H1 (cell line): ENCODE measurements around the gene NXN. TPM values are rescaled to one million over a fixed set of nuclear protein-coding genes. Genes with fewer than 3 reads are reported as not detected.

Experiments
- BRCA1 ChIP-seq: IDR thresholded peaks from 2 replicates; pipeline ENCODE4 v1.6.1; 2012; ENCODE audit warnings: low read depth, low read length, improper control_type of control experiment
- CREB1 ChIP-seq: IDR thresholded peaks from 2 replicates; pipeline ENCODE4 v1.6.1; 2012; ENCODE audit warnings: inconsistent platforms
- EGR1 ChIP-seq: IDR thresholded peaks from 2 replicates; pipeline ENCODE4 v1.6.1; 2011; ENCODE audit warnings: low read depth, low read length, borderline replicate concordance
- GABPA ChIP-seq: IDR thresholded peaks from 2 replicates; pipeline ENCODE4 v1.6.1; 2011; ENCODE audit warnings: mild to moderate bottlenecking, low read length, moderate library complexity, borderline replicate concordance; ENCODE audit not compliant: insufficient read depth
- HDAC2 ChIP-seq, 2 experiments: fragments of 300-600 bp in 1 of 2; sonication (generic) in 1 of 2; IDR thresholded peaks; 2 replicates each; pipeline ENCODE4 v1.6.1; 2011 to 2012; ENCODE audit warnings: low read depth in 2 of 2, low read length in 2 of 2, mild to moderate bottlenecking in 2 of 2, moderate library complexity in 2 of 2, borderline replicate concordance in 1 of 2, inconsistent platforms in 1 of 2
- NANOG ChIP-seq: IDR thresholded peaks from 2 replicates; pipeline ENCODE4 v1.6.1; 2011; ENCODE audit warnings: low read length, low read depth, mild to moderate bottlenecking, inconsistent platforms; ENCODE audit not compliant: insufficient read depth, poor library complexity, severe bottlenecking
- POLR2A ChIP-seq, 2 experiments: IDR thresholded peaks; 1 replicate in 1 of 2; 2 replicates in 1 of 2; pipeline ENCODE4 v1.6.1; 2011; ENCODE audit warnings: low read depth in 2 of 2, low read length in 2 of 2, mild to moderate bottlenecking in 2 of 2; ENCODE audit errors: control extremely low read depth in 1 of 2
- SUZ12 ChIP-seq: fragments of 200-600 bp; sonication (generic); IDR thresholded peaks from 2 replicates; pipeline ENCODE4 v1.6.1; 2012; ENCODE audit warnings: mild to moderate bottlenecking, inconsistent platforms, low read length, moderate library complexity, mixed read lengths
- TAF7 ChIP-seq: optimal IDR thresholded peaks from 2 replicates; pipeline ENCODE3; 2011; ENCODE audit warnings: low read depth, mild to moderate bottlenecking, inconsistent platforms, low read length, moderate library complexity, borderline replicate concordance
- TEAD4 ChIP-seq: IDR thresholded peaks from 2 replicates; pipeline ENCODE4 v1.6.1; 2012; ENCODE audit warnings: low read depth, low read length, inconsistent platforms, mixed read lengths
- polyA plus RNA-seq, 7 experiments: library from polyadenylated mRNA; depleted of rRNA in 3 of 7; stranded (reverse) in 5 of 7; unstranded in 2 of 7; fragments of >200 nt in 5 of 7; fragments of 200-250 nt in 2 of 7; gene quantifications; 1 replicate in 5 of 7; 2 replicates in 1 of 7; 4 replicates in 1 of 7; pipeline versions ENCODE4 v1.2.1 to v1.2.3, GENCODE V29; 2011 to 2013; ENCODE audit warnings: missing spikeins in 2 of 7, mixed read lengths in 2 of 7
- total RNA-seq: library from RNA; stranded (reverse); fragmentation: NEBNext Ultra II Directional; extraction: Animal tissue kit (Norgen Biotek cat#: 25700); gene quantifications from 2 replicates; pipeline ENCODE4 v1.2.1, GENCODE V29; 2021
- TF ChIP-seq, protein P1 (sequence below): fragments of 300-600 bp; sonication (generic); IDR thresholded peaks from 2 replicates; pipeline ENCODE4 v1.7.1; 2012; ENCODE audit warnings: low read length, moderate library complexity, mild to moderate bottlenecking, inconsistent platforms; ENCODE audit not compliant: insufficient replicate concordance

NXN gene
- total and polyA plus RNA-seq, 2 of the 8 experiments (the other 6 are each of a cell fraction or from before 2014, with no cell fraction given): 94.1 to 107 TPM

DNA sequence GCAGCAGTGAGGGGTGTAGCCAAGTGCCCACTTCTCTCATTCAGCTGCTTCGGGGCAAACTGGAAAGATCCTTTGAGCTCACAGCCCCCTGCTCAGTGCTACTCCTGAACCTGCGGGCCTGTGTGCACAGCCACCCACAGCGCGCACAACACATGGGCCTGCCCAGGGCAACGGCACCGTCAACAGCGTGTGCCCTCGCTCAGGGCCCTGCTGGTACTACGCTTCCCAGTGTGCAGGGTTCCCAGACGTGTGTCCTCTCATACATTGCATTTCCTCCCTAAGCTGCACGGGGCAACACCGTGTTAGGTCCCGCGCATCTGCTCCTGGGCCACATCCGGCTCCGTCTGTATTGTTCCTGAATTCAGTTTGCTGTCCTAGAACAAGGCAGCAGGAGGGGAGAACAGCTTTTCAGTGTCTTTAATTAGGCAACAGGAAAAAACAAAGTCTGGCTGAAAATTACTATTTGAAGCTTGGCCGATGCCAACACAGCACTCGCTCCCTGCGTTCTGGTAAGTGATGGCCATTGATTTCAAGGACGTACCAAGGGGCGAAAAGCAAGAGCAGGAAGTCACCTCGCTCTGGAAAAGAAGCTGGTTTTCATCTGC lies 182.2 kb downstream of the NXN start (continued):
- TF ChIP-seq, protein P1, sequence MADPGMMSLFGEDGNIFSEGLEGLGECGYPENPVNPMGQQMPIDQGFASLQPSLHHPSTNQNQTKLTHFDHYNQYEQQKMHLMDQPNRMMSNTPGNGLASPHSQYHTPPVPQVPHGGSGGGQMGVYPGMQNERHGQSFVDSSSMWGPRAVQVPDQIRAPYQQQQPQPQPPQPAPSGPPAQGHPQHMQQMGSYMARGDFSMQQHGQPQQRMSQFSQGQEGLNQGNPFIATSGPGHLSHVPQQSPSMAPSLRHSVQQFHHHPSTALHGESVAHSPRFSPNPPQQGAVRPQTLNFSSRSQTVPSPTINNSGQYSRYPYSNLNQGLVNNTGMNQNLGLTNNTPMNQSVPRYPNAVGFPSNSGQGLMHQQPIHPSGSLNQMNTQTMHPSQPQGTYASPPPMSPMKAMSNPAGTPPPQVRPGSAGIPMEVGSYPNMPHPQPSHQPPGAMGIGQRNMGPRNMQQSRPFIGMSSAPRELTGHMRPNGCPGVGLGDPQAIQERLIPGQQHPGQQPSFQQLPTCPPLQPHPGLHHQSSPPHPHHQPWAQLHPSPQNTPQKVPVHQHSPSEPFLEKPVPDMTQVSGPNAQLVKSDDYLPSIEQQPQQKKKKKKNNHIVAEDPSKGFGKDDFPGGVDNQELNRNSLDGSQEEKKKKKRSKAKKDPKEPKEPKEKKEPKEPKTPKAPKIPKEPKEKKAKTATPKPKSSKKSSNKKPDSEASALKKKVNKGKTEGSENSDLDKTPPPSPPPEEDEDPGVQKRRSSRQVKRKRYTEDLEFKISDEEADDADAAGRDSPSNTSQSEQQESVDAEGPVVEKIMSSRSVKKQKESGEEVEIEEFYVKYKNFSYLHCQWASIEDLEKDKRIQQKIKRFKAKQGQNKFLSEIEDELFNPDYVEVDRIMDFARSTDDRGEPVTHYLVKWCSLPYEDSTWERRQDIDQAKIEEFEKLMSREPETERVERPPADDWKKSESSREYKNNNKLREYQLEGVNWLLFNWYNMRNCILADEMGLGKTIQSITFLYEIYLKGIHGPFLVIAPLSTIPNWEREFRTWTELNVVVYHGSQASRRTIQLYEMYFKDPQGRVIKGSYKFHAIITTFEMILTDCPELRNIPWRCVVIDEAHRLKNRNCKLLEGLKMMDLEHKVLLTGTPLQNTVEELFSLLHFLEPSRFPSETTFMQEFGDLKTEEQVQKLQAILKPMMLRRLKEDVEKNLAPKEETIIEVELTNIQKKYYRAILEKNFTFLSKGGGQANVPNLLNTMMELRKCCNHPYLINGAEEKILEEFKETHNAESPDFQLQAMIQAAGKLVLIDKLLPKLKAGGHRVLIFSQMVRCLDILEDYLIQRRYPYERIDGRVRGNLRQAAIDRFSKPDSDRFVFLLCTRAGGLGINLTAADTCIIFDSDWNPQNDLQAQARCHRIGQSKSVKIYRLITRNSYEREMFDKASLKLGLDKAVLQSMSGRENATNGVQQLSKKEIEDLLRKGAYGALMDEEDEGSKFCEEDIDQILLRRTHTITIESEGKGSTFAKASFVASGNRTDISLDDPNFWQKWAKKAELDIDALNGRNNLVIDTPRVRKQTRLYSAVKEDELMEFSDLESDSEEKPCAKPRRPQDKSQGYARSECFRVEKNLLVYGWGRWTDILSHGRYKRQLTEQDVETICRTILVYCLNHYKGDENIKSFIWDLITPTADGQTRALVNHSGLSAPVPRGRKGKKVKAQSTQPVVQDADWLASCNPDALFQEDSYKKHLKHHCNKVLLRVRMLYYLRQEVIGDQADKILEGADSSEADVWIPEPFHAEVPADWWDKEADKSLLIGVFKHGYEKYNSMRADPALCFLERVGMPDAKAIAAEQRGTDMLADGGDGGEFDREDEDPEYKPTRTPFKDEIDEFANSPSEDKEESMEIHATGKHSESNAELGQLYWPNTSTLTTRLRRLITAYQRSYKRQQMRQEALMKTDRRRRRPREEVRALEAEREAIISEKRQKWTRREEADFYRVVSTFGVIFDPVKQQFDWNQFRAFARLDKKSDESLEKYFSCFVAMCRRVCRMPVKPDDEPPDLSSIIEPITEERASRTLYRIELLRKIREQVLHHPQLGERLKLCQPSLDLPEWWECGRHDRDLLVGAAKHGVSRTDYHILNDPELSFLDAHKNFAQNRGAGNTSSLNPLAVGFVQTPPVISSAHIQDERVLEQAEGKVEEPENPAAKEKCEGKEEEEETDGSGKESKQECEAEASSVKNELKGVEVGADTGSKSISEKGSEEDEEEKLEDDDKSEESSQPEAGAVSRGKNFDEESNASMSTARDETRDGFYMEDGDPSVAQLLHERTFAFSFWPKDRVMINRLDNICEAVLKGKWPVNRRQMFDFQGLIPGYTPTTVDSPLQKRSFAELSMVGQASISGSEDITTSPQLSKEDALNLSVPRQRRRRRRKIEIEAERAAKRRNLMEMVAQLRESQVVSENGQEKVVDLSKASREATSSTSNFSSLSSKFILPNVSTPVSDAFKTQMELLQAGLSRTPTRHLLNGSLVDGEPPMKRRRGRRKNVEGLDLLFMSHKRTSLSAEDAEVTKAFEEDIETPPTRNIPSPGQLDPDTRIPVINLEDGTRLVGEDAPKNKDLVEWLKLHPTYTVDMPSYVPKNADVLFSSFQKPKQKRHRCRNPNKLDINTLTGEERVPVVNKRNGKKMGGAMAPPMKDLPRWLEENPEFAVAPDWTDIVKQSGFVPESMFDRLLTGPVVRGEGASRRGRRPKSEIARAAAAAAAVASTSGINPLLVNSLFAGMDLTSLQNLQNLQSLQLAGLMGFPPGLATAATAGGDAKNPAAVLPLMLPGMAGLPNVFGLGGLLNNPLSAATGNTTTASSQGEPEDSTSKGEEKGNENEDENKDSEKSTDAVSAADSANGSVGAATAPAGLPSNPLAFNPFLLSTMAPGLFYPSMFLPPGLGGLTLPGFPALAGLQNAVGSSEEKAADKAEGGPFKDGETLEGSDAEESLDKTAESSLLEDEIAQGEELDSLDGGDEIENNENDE: no peak
- TF ChIP-seq SUZ12 (no peak), POLR2A (IDR thresholded peaks at IDR 0.05; ENCODE audit: control extremely low read depth in 1 of 2, low read depth in 2 of 2, low read length in 2 of 2) (no peak), GABPA (no peak), HDAC2 (IDR thresholded peaks at IDR 0.05; ENCODE audit: borderline replicate concordance in 1 of 2, low read depth in 2 of 2, low read length in 2 of 2) (no peak), EGR1 (no peak), BRCA1 (no peak), TEAD4 (no peak), NANOG (no peak), TAF7 (no peak), CREB1 (no peak)
